GM23338 (cell line): ENCODE measurements around the gene IRF5. TPM values are rescaled to one million over a fixed set of nuclear protein-coding genes. Genes with fewer than 3 reads are reported as not detected.

Experiments used
- ATAC-seq: fragments of 200-7000 bp; cut with Tn5 transposase; 3 replicates; pipeline ENCODE4 v1.9.1; 2020
- DNase-seq: peaks from one replicate; pipeline ENCODE4 v3.0.0-alpha.2; 2015; ENCODE audit warnings: low spot score
- H2AFZ ChIP-seq: fragments of 200-600 bp; sonication (generic); 2 replicates; pipeline ENCODE4 v1.8.0; 2016; ENCODE audit warnings: antibody characterized with exemption, mild to moderate bottlenecking, moderate library complexity
- H3F3A ChIP-seq: fragments of 200-600 bp; sonication (generic); replicated peaks from 2 replicates; pipeline ENCODE4 v1.8.0; 2017; ENCODE audit warnings: antibody characterized with exemption, mixed run types, low read depth
- H3K27ac ChIP-seq: fragments of 200-600 bp; sonication (generic); 2 replicates; pipeline ENCODE4 v1.6.1; 2016; ENCODE audit warnings: low read depth
- H3K27me3 ChIP-seq: fragments of 200-600 bp; sonication (generic); 2 replicates; pipeline ENCODE4 v1.8.0; 2016; ENCODE audit warnings: mild to moderate bottlenecking, mixed run types, moderate library complexity; ENCODE audit not compliant: insufficient read depth
- H3K36me3 ChIP-seq: fragments of 200-600 bp; sonication (generic); 2 replicates; pipeline ENCODE4 v1.8.0; 2016; ENCODE audit warnings: mild to moderate bottlenecking; ENCODE audit not compliant: insufficient read depth
- H3K4me1 ChIP-seq: fragments of 200-600 bp; sonication (generic); 2 replicates; pipeline ENCODE4 v1.8.0; 2016; ENCODE audit warnings: mild to moderate bottlenecking, moderate library complexity; ENCODE audit not compliant: insufficient read depth
- H3K4me2 ChIP-seq: fragments of 200-600 bp; sonication (generic); 2 replicates; pipeline ENCODE4 v1.7.1; 2017; ENCODE audit warnings: mixed run types
- H3K4me3 ChIP-seq: fragments of 200-600 bp; sonication (generic); 2 replicates; pipeline ENCODE4 v1.6.1; 2016; ENCODE audit warnings: mixed run types
- H3K79me2 ChIP-seq: fragments of 200-600 bp; sonication (generic); replicated peaks from 2 replicates; pipeline ENCODE4 v1.8.0; 2017; ENCODE audit warnings: mild to moderate bottlenecking; ENCODE audit not compliant: insufficient read depth
- H3K9me2 ChIP-seq: fragments of 200-600 bp; sonication (generic); 2 replicates; pipeline ENCODE4 v1.8.0; 2017; ENCODE audit not compliant: insufficient read depth
- H4K20me1 ChIP-seq: fragments of 200-600 bp; sonication (generic); replicated peaks from 2 replicates; pipeline ENCODE4 v1.8.0; 2017; ENCODE audit warnings: mild to moderate bottlenecking; ENCODE audit not compliant: insufficient read depth
- H3K27ac Mint-ChIP-seq: 2 replicates; pipeline ENCODE4 v1.8.0; 2020; ENCODE audit warnings: inconsistent platforms, mild to moderate bottlenecking, moderate library complexity, mixed read lengths
- H3K27me3 Mint-ChIP-seq: 3 replicates; pipeline ENCODE4 v1.8.0; 2022; ENCODE audit warnings: low read depth, mild to moderate bottlenecking, moderate library complexity, mixed read lengths, inconsistent platforms; ENCODE audit not compliant: insufficient read depth, poor library complexity
- H3K36me3 Mint-ChIP-seq: 3 replicates; pipeline ENCODE4 v1.8.0; 2021; ENCODE audit warnings: low read depth, mild to moderate bottlenecking, inconsistent platforms, moderate library complexity, mixed read lengths
- H3K4me1 Mint-ChIP-seq: 3 replicates; pipeline ENCODE4 v1.8.0; 2020; ENCODE audit warnings: mild to moderate bottlenecking, inconsistent platforms, mixed read lengths
- H3K4me3 Mint-ChIP-seq: 3 replicates; pipeline ENCODE4 v1.8.0; 2021; ENCODE audit warnings: moderate library complexity, mild to moderate bottlenecking, inconsistent platforms, mixed read lengths
- H3K9me3 Mint-ChIP-seq: 3 replicates; pipeline ENCODE4 v1.8.0; 2020; ENCODE audit warnings: moderate library complexity, mild to moderate bottlenecking, inconsistent platforms, mixed read lengths
- CREB1 ChIP-seq: fragments of 250-450 bp; sonication (Bioruptor Pico); IDR thresholded peaks from 2 replicates; pipeline ENCODE4 v1.5.0; 2020; ENCODE audit warnings: low read depth, mild to moderate bottlenecking, moderate library complexity
- EZH2 ChIP-seq: fragments of 200-600 bp; sonication (generic); IDR thresholded peaks from one replicate; pipeline ENCODE4 v1.8.0; 2017; ENCODE audit warnings: antibody characterized with exemption, mild to moderate bottlenecking, low read depth; ENCODE audit not compliant: unreplicated experiment
- EZH2phosphoT487 ChIP-seq: fragments of 200-600 bp; sonication (generic); IDR thresholded peaks from one replicate; pipeline ENCODE4 v1.8.1; 2018; ENCODE audit warnings: antibody characterized with exemption; ENCODE audit not compliant: unreplicated experiment
- JUNB ChIP-seq: IDR thresholded peaks from one replicate; pipeline ENCODE4 v1.6.1; 2016; ENCODE audit warnings: antibody characterized with exemption; ENCODE audit not compliant: unreplicated experiment
- NANOG ChIP-seq: IDR thresholded peaks from 2 replicates; pipeline ENCODE4 v1.6.1; 2016; ENCODE audit warnings: antibody characterized with exemption, borderline replicate concordance
- POLR2AphosphoS5 ChIP-seq: IDR thresholded peaks from 2 replicates; pipeline ENCODE4 v1.6.1; 2016; ENCODE audit warnings: antibody characterized with exemption, low read depth
- STAT1 ChIP-seq: IDR thresholded peaks from one replicate; pipeline ENCODE4 v1.6.1; 2016; ENCODE audit warnings: antibody characterized with exemption; ENCODE audit not compliant: unreplicated experiment
- ZNF114 ChIP-seq: fragments of 250-450 bp; sonication (Bioruptor Pico); IDR thresholded peaks from 2 replicates; pipeline ENCODE4 v1.5.0; 2020; ENCODE audit warnings: mild to moderate bottlenecking, moderate library complexity
- ZNF331 ChIP-seq: fragments of 250-450 bp; sonication (Bioruptor Pico); IDR thresholded peaks from 2 replicates; pipeline ENCODE4 v1.5.0; 2020; ENCODE audit warnings: low read depth, mild to moderate bottlenecking, moderate library complexity
- polyA plus RNA-seq: library from polyadenylated mRNA; unstranded; fragments of >200 nt; fragmentation: Nextera tagmentation; extraction: Ambion mirVana; gene quantifications from 2 replicates; pipeline ENCODE4 v1.2.1, GENCODE V29; 2016
- total RNA-seq: library from RNA; depleted of rRNA; stranded (reverse); fragments of >200 nt; shearing (Covaris generic); gene quantifications from 2 replicates; pipeline ENCODE4 v1.2.3, GENCODE V29; 2014
- TF ChIP-seq, protein P1 (sequence below), 2 experiments: fragments of 200-600 bp in 1 of 2; sonication (generic) in 1 of 2; conservative IDR thresholded peaks; 2 replicates each; pipeline versions ENCODE4 v1.5.1 to v1.6.1; 2016 to 2017; ENCODE audit warnings: antibody characterized with exemption in 2 of 2, low read depth in 2 of 2, mild to moderate bottlenecking in 2 of 2, moderate library complexity in 1 of 2
- TF ChIP-seq, protein P2 (sequence below): IDR thresholded peaks from 2 replicates; pipeline ENCODE4 v1.6.1; 2016; ENCODE audit warnings: antibody characterized with exemption
- TF ChIP-seq, protein P3 (sequence below): fragments of 250-450 bp; sonication (Bioruptor Pico); IDR thresholded peaks from 2 replicates; pipeline ENCODE4 v1.5.0; 2020; ENCODE audit warnings: mild to moderate bottlenecking, moderate library complexity

IRF5 gene
- total and polyA plus RNA-seq, 2 experiments from 2014 or later: 0.37 to 3.7 TPM

DNA sequence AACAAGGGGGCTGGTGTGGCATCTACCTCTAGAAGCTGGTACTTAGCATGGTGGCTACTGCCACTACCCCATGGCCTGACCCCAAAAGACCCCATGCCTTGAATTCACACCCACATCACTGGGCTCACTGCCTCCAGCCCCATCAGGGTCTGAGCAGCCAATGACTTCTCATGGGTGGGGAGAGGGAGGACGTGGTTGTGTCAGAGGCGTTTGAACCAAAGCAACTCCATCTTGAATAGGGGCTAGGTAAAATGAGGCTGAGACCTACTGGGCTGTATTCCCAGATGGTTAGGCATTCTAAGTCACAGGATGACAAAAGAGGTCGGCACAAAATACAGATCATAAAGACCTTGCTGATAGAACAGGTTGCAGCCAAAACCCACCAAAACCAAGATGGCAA lies 42.4 kb upstream of the IRF5 start:
- Mint-ChIP-seq H3K36me3 (peaks cover 4% of the 10 kb centered on the region), H3K9me3 (peaks cover 7% of the 10 kb centered on the region; the same call in 2 of the 3 replicates)
- no peak for DNase-seq

More for the DNA sequence above, 42.4 kb upstream of the IRF5 start:
- no peak overlapping the region for H3K27ac ChIP-seq
- 0 out of 2 replicates have a peak, but pooled peaks cover 7% of the 10 kb centered on the region for H3K36me3 ChIP-seq
- no peaks in the 10 kb centered on the region for H3F3A ChIP-seq
- peaks cover under 1% of the 10 kb centered on the region; the same call in 1 of the 2 replicates for H3K27me3 ChIP-seq
- no peak overlapping the region for H3K27ac Mint-ChIP-seq
- no peaks in the 10 kb centered on the region for H3K79me2 ChIP-seq
- no peak overlapping the region for H3K4me2 ChIP-seq
- TF ChIP-seq ZNF114 (CRISPR knock-in tag) (no peak), STAT1 (no peak), CREB1 (CRISPR knock-in tag) (no peak), JUNB (no peak), EZH2phosphoT487 (no peak), NANOG (no peak), EZH2 (no peak), POLR2AphosphoS5 (no peak), ZNF331 (CRISPR knock-in tag) (no peak)
- TF ChIP-seq, protein P1, sequence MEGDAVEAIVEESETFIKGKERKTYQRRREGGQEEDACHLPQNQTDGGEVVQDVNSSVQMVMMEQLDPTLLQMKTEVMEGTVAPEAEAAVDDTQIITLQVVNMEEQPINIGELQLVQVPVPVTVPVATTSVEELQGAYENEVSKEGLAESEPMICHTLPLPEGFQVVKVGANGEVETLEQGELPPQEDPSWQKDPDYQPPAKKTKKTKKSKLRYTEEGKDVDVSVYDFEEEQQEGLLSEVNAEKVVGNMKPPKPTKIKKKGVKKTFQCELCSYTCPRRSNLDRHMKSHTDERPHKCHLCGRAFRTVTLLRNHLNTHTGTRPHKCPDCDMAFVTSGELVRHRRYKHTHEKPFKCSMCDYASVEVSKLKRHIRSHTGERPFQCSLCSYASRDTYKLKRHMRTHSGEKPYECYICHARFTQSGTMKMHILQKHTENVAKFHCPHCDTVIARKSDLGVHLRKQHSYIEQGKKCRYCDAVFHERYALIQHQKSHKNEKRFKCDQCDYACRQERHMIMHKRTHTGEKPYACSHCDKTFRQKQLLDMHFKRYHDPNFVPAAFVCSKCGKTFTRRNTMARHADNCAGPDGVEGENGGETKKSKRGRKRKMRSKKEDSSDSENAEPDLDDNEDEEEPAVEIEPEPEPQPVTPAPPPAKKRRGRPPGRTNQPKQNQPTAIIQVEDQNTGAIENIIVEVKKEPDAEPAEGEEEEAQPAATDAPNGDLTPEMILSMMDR (conservative IDR thresholded peaks at IDR 0.05; ENCODE audit: low read depth in 2 of 2): no peak
- TF ChIP-seq, protein P2, sequence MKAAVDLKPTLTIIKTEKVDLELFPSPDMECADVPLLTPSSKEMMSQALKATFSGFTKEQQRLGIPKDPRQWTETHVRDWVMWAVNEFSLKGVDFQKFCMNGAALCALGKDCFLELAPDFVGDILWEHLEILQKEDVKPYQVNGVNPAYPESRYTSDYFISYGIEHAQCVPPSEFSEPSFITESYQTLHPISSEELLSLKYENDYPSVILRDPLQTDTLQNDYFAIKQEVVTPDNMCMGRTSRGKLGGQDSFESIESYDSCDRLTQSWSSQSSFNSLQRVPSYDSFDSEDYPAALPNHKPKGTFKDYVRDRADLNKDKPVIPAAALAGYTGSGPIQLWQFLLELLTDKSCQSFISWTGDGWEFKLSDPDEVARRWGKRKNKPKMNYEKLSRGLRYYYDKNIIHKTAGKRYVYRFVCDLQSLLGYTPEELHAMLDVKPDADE: no peak
- TF ChIP-seq, protein P3, sequence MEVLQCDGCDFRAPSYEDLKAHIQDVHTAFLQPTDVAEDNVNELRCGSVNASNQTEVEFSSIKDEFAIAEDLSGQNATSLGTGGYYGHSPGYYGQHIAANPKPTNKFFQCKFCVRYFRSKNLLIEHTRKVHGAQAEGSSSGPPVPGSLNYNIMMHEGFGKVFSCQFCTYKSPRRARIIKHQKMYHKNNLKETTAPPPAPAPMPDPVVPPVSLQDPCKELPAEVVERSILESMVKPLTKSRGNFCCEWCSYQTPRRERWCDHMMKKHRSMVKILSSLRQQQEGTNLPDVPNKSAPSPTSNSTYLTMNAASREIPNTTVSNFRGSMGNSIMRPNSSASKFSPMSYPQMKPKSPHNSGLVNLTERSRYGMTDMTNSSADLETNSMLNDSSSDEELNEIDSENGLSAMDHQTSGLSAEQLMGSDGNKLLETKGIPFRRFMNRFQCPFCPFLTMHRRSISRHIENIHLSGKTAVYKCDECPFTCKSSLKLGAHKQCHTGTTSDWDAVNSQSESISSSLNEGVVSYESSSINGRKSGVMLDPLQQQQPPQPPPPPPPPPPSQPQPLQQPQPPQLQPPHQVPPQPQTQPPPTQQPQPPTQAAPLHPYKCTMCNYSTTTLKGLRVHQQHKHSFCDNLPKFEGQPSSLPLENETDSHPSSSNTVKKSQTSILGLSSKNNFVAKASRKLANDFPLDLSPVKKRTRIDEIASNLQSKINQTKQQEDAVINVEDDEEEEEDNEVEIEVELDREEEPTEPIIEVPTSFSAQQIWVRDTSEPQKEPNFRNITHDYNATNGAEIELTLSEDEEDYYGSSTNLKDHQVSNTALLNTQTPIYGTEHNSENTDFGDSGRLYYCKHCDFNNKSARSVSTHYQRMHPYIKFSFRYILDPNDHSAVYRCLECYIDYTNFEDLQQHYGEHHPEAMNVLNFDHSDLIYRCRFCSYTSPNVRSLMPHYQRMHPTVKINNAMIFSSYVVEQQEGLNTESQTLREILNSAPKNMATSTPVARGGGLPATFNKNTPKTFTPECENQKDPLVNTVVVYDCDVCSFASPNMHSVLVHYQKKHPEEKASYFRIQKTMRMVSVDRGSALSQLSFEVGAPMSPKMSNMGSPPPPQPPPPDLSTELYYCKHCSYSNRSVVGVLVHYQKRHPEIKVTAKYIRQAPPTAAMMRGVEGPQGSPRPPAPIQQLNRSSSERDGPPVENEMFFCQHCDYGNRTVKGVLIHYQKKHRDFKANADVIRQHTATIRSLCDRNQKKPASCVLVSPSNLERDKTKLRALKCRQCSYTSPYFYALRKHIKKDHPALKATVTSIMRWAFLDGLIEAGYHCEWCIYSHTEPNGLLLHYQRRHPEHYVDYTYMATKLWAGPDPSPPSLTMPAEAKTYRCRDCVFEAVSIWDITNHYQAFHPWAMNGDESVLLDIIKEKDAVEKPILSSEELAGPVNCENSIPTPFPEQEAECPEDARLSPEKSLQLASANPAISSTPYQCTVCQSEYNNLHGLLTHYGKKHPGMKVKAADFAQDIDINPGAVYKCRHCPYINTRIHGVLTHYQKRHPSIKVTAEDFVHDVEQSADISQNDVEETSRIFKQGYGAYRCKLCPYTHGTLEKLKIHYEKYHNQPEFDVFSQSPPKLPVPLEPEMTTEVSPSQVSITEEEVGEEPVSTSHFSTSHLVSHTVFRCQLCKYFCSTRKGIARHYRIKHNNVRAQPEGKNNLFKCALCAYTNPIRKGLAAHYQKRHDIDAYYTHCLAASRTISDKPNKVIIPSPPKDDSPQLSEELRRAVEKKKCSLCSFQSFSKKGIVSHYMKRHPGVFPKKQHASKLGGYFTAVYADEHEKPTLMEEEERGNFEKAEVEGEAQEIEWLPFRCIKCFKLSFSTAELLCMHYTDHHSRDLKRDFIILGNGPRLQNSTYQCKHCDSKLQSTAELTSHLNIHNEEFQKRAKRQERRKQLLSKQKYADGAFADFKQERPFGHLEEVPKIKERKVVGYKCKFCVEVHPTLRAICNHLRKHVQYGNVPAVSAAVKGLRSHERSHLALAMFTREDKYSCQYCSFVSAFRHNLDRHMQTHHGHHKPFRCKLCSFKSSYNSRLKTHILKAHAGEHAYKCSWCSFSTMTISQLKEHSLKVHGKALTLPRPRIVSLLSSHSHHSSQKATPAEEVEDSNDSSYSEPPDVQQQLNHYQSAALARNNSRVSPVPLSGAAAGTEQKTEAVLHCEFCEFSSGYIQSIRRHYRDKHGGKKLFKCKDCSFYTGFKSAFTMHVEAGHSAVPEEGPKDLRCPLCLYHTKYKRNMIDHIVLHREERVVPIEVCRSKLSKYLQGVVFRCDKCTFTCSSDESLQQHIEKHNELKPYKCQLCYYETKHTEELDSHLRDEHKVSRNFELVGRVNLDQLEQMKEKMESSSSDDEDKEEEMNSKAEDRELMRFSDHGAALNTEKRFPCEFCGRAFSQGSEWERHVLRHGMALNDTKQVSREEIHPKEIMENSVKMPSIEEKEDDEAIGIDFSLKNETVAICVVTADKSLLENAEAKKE: no peak
- H2AFZ ChIP-seq: no peak overlapping the region
- H3K4me3 Mint-ChIP-seq: no peak overlapping the region
- H4K20me1 ChIP-seq: no peaks in the 10 kb centered on the region
- ATAC-seq: no peak
- no peaks in the 10 kb centered on the region for H3K4me1 ChIP-seq
- H3K27me3 Mint-ChIP-seq: peaks cover 4% of the 10 kb centered on the region
- no peak overlapping the region for H3K4me3 ChIP-seq
- 0 out of 2 replicates have a peak, but pooled peaks cover 2% of the 10 kb centered on the region for H3K9me2 ChIP-seq
- no peaks in the 10 kb centered on the region for H3K4me1 Mint-ChIP-seq
